Activated CD4-positive, alpha-beta T cell treated with anti-CD3 and anti-CD28 coated beads, Interleukin-2, amount 10 ng/mL, durations not matched to agents 24 days and 14 days (primary cell): ENCODE measurements around the gene ARHGAP25. TPM values are rescaled to one million over a fixed set of nuclear protein-coding genes. Genes with fewer than 3 reads are reported as not detected.
"Not testable (repeated sequence)": the region's sequence is repeated elsewhere in the genome, so short reads cannot be mapped to it uniquely, and the experiment has no call there.

Experiments used
- DNase-seq: peaks from one replicate; pipeline ENCODE4 v3.0.0; 2022
- H3K27ac Mint-ChIP-seq: one replicate; pipeline ENCODE4 v1.8.0; 2022; ENCODE audit warnings: mild to moderate bottlenecking, mixed read lengths
- H3K27me3 Mint-ChIP-seq: one replicate; pipeline ENCODE4 v1.8.0; 2022; ENCODE audit warnings: mixed read lengths
- H3K36me3 Mint-ChIP-seq: one replicate; pipeline ENCODE4 v1.8.0; 2022; ENCODE audit warnings: low read depth, mild to moderate bottlenecking, mixed read lengths
- H3K4me1 Mint-ChIP-seq: one replicate; pipeline ENCODE4 v1.8.0; 2021; ENCODE audit warnings: mixed read lengths
- H3K4me3 Mint-ChIP-seq: one replicate; pipeline ENCODE4 v1.8.0; 2022; ENCODE audit warnings: mild to moderate bottlenecking, moderate library complexity, mixed read lengths
- H3K9me3 Mint-ChIP-seq: one replicate; pipeline ENCODE4 v1.8.0; 2021; ENCODE audit warnings: mixed read lengths
- intact Hi-C: fragments of 100-400 bp; cut with micrococcal nuclease; formaldehyde crosslinking; loops from one replicate; pipeline ENCODE4 v1.15.1; 2023
- total RNA-seq: library from RNA; stranded (reverse); gene quantifications from 2 replicates; pipeline ENCODE4 v1.2.3, GENCODE V29; 2022

The ARHGAP25 gene
- total RNA-seq, 1 donor from 2014 or later = 37.8 TPM

- Mint-ChIP-seq H3K27ac (no peak overlapping the region), H3K4me1 (peaks cover 31% of the 10 kb centered on the region), H3K9me3 (no peaks in the 10 kb centered on the region), H3K27me3 (no peaks in the 10 kb centered on the region), H3K36me3 (peaks cover 39% of the 10 kb centered on the region), H3K4me3 (no peak overlapping the region)
- intact Hi-C loops = no loop called here
- no peak for DNase-seq
Measured at GRCh38 chr2:68789603-68790002, 55.0 kb downstream of the ARHGAP25 start.

GRCh38 chr2:68790600-68790999, 56.0 kb downstream of the ARHGAP25 start:
- Mint-ChIP-seq H3K9me3 (no peaks in the 10 kb centered on the region), H3K4me1 (peaks cover 41% of the 10 kb centered on the region), H3K4me3 (no peak overlapping the region), H3K36me3 (peaks cover 48% of the 10 kb centered on the region), H3K27ac (peak overlapping the region; percentile 30), H3K27me3 (no peaks in the 10 kb centered on the region)
- DNase-seq = no peak
- intact Hi-C loops = no loop called here

GRCh38 chr2:68791914-68792313, 57.3 kb downstream of the ARHGAP25 start:
- DNase-seq = no peak
- Mint-ChIP-seq H3K4me1 (peaks cover 52% of the 10 kb centered on the region), H3K36me3 (peaks cover 58% of the 10 kb centered on the region), H3K27me3 (no peaks in the 10 kb centered on the region), H3K4me3 (no peak overlapping the region), H3K27ac (peak overlapping the region; percentile 31), H3K9me3 (peaks cover 5% of the 10 kb centered on the region)
- intact Hi-C loops = no loop called here

- no peak overlapping the region for H3K27ac Mint-ChIP-seq
- H3K4me3 Mint-ChIP-seq = no peak overlapping the region
- no peaks in the 10 kb centered on the region for H3K27me3 Mint-ChIP-seq
- intact Hi-C loops = no loop called here
- peaks cover 5% of the 10 kb centered on the region for H3K9me3 Mint-ChIP-seq
- DNase-seq = no peak
- H3K36me3 Mint-ChIP-seq = peaks cover 64% of the 10 kb centered on the region
- peaks cover 49% of the 10 kb centered on the region for H3K4me1 Mint-ChIP-seq
Measured at GRCh38 chr2:68792751-68793150, 58.1 kb downstream of the ARHGAP25 start.

GRCh38 chr2:68796295-68796905, 61.8 kb downstream of the ARHGAP25 start:
- intact Hi-C loops = loop anchor here (2.0 kb wide), 2 partner anchors 22 to 36 kb away; no protein-coding TSS in a partner anchor
- Mint-ChIP-seq H3K27me3 (no peaks in the 10 kb centered on the region), H3K36me3 (peaks cover 76% of the 10 kb centered on the region), H3K4me1 (peaks cover 54% of the 10 kb centered on the region), H3K4me3 (peak overlapping the region; percentile 44), H3K27ac (peak overlapping the region; percentile 74), H3K9me3 (peaks cover 5% of the 10 kb centered on the region)
- no peak for DNase-seq

- intact Hi-C loops = no loop called here
- peak overlapping the region; percentile 0 for H3K27ac Mint-ChIP-seq
- H3K27me3 Mint-ChIP-seq = no peaks in the 10 kb centered on the region
- peaks cover 44% of the 10 kb centered on the region for H3K4me1 Mint-ChIP-seq
- H3K4me3 Mint-ChIP-seq = no peak overlapping the region
- peaks cover 5% of the 10 kb centered on the region for H3K9me3 Mint-ChIP-seq
- H3K36me3 Mint-ChIP-seq = peaks cover 64% of the 10 kb centered on the region
- no peak for DNase-seq
Measured at GRCh38 chr2:68798569-68798968, 64.0 kb downstream of the ARHGAP25 start.

GRCh38 chr2:68799140-68800026, 64.8 kb downstream of the ARHGAP25 start:
- Mint-ChIP-seq H3K9me3 (peaks cover 5% of the 10 kb centered on the region), H3K27ac (no peak overlapping the region), H3K36me3 (peaks cover 60% of the 10 kb centered on the region), H3K27me3 (no peaks in the 10 kb centered on the region), H3K4me1 (peaks cover 37% of the 10 kb centered on the region), H3K4me3 (no peak overlapping the region)
- intact Hi-C loops = no loop called here
- no peak for DNase-seq

GRCh38 chr2:68800027-68800401, 65.4 kb downstream of the ARHGAP25 start:
- H3K36me3 Mint-ChIP-seq = peaks cover 58% of the 10 kb centered on the region
- peaks cover 5% of the 10 kb centered on the region for H3K9me3 Mint-ChIP-seq
- no peaks in the 10 kb centered on the region for H3K27me3 Mint-ChIP-seq
- H3K4me3 Mint-ChIP-seq = no peak overlapping the region
- DNase-seq = no peak
- H3K27ac Mint-ChIP-seq = peak overlapping the region; percentile 39
- H3K4me1 Mint-ChIP-seq = peaks cover 31% of the 10 kb centered on the region
- intact Hi-C loops = no loop called here

GRCh38 chr2:68800517-68800916, 65.9 kb downstream of the ARHGAP25 start:
- Mint-ChIP-seq H3K27me3 (no peaks in the 10 kb centered on the region), H3K4me3 (no peak overlapping the region), H3K27ac (no peak overlapping the region), H3K9me3 (peaks cover 5% of the 10 kb centered on the region), H3K4me1 (peaks cover 26% of the 10 kb centered on the region), H3K36me3 (peaks cover 56% of the 10 kb centered on the region)
- intact Hi-C loops = no loop called here
- no peak for DNase-seq

GRCh38 chr2:68802161-68802560, 67.5 kb downstream of the ARHGAP25 start:
- H3K9me3 Mint-ChIP-seq, H3K27me3 Mint-ChIP-seq, H3K27ac Mint-ChIP-seq, DNase-seq, intact Hi-C loops, H3K4me3 Mint-ChIP-seq: not testable (repeated sequence)
- Mint-ChIP-seq H3K36me3 (peaks cover 57% of the 10 kb centered on the region), H3K4me1 (peaks cover 19% of the 10 kb centered on the region)

GRCh38 chr2:68805025-68805424, 70.4 kb downstream of the ARHGAP25 start:
- Mint-ChIP-seq H3K4me3 (no peak overlapping the region), H3K4me1 (peaks cover 32% of the 10 kb centered on the region), H3K36me3 (peaks cover 56% of the 10 kb centered on the region), H3K9me3 (no peaks in the 10 kb centered on the region), H3K27ac (no peak overlapping the region), H3K27me3 (no peaks in the 10 kb centered on the region)
- intact Hi-C loops = no loop called here
- no peak for DNase-seq

- Mint-ChIP-seq H3K9me3 (no peaks in the 10 kb centered on the region), H3K4me1 (peaks cover 27% of the 10 kb centered on the region), H3K27ac (no peak overlapping the region), H3K4me3 (no peak overlapping the region), H3K27me3 (no peaks in the 10 kb centered on the region), H3K36me3 (peaks cover 53% of the 10 kb centered on the region)
- intact Hi-C loops = no loop called here
- no peak for DNase-seq
Measured at GRCh38 chr2:68806511-68807109, 72.0 kb downstream of the ARHGAP25 start.

- no peak for DNase-seq
- Mint-ChIP-seq H3K4me1 (peaks cover 27% of the 10 kb centered on the region), H3K4me3 (no peak overlapping the region), H3K36me3 (peaks cover 62% of the 10 kb centered on the region), H3K27me3 (no peaks in the 10 kb centered on the region), H3K9me3 (no peaks in the 10 kb centered on the region), H3K27ac (no peak overlapping the region)
- intact Hi-C loops = no loop called here
Measured at GRCh38 chr2:68807821-68808266, 73.2 kb downstream of the ARHGAP25 start.
